ENCODE results near the gene NSD1.
A peak's percentile ranks its signal among the peaks of the same experiment; 100 is the strongest.

NSD1 gene

GRCh38 chr5:177309351-177310191 lies 176.0 kb downstream of the NSD1 start:
- Mint-ChIP-seq H3K27ac (no peak overlapping the region), H3K36me3 (peaks cover 11 to 32% of the 10 kb centered on the region in 2 donors), H3K9me3 (no peaks in the 10 kb centered on the region), H3K4me3 (peak overlapping the region in 1 of 2 donors; percentile 39), H3K27me3 (peaks cover 0 to 4% of the 10 kb centered on the region in 2 donors), H3K4me1 (peaks cover 38 to 61% of the 10 kb centered on the region in 2 donors)
- ATAC-seq (replicated peaks) (peak; percentile 33), DNase-seq (peak; percentile 56)

- Mint-ChIP-seq H3K27me3 (peaks cover 0 to 4% of the 10 kb centered on the region in 2 donors), H3K36me3 (peaks cover 11 to 25% of the 10 kb centered on the region in 2 donors), H3K4me3 (peak overlapping the region in 1 of 2 donors; percentile 91), H3K27ac (peak overlapping the region; percentile 72), H3K4me1 (peaks cover 33 to 54% of the 10 kb centered on the region in 2 donors), H3K9me3 (no peaks in the 10 kb centered on the region)
- DNase-seq: no peak
- no peak for ATAC-seq (replicated peaks)
These were observed 176.8 kb downstream of the NSD1 start for GRCh38 chr5:177310332-177310731.

DNA sequence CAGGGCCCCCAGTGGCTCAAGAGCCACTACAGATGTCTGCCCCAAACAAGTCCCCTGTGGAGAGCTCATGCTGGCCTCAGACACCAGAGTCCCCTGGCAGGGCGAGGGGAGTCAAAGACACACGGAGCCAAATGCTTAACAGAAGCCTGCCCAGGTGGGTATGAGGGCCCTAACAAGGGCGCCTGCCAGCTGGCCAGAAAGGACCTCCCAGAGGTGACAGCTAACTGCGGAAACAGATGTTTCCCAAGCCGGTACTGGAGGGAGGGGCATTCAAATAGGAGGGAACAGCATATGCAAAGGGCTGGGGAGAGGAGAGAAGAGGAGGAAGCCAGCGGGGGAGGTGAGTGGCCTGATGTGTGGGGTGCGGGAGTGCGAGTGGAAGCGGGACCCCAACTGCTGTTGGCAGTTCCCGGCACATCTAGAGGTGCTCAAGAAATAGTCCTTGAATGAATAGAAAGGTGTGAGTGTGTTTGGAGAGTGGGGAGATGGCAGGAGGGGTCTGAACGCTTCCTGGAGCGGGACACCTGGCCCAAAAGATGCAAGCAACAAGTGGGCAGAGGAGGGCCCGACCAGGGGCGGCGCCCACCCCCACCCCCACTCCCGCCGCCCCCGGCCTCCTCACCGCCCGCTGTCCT lies 177.3 kb downstream of the NSD1 start:
- Mint-ChIP-seq H3K9me3 (no peaks in the 10 kb centered on the region), H3K27me3 (peaks cover 0 to 4% of the 10 kb centered on the region in 2 donors), H3K4me1 (peaks cover 30 to 49% of the 10 kb centered on the region in 2 donors), H3K4me3 (peak overlapping the region; percentile 82 to 91), H3K36me3 (peaks cover 10 to 19% of the 10 kb centered on the region in 2 donors), H3K27ac (peak overlapping the region; percentile 72)
- no peak for DNase-seq
- ATAC-seq (replicated peaks): no peak

DNA sequence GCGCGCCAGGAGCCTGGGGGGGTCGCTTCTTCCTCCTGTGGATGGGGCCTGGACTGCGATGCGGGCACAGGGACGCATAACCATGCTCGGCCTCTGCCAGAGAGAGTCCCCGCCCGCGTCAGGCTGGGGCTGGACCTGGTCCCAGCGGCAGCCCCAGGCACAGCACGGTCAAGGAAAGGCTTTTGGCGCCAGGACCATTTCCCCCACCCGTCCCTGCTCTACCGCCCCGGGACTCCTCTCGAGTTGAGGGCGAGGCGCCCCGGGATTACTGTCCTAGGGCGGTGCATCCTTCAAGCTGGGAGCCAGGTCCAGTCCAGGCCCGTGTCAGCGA lies 177.8 kb downstream of the NSD1 start:
- H3K27me3 Mint-ChIP-seq: peaks cover 0 to 4% of the 10 kb centered on the region in 2 donors
- H3K4me3 Mint-ChIP-seq: peak overlapping the region; percentile 88 to 91
- H3K4me1 Mint-ChIP-seq: peaks cover 26 to 44% of the 10 kb centered on the region in 2 donors
- no peaks in the 10 kb centered on the region for H3K9me3 Mint-ChIP-seq
- ATAC-seq (replicated peaks) (peak; percentile 0 to 3), DNase-seq (no peak)
- peaks cover 7 to 14% of the 10 kb centered on the region in 2 donors for H3K36me3 Mint-ChIP-seq
- peak overlapping the region; percentile 62 for H3K27ac Mint-ChIP-seq

DNA sequence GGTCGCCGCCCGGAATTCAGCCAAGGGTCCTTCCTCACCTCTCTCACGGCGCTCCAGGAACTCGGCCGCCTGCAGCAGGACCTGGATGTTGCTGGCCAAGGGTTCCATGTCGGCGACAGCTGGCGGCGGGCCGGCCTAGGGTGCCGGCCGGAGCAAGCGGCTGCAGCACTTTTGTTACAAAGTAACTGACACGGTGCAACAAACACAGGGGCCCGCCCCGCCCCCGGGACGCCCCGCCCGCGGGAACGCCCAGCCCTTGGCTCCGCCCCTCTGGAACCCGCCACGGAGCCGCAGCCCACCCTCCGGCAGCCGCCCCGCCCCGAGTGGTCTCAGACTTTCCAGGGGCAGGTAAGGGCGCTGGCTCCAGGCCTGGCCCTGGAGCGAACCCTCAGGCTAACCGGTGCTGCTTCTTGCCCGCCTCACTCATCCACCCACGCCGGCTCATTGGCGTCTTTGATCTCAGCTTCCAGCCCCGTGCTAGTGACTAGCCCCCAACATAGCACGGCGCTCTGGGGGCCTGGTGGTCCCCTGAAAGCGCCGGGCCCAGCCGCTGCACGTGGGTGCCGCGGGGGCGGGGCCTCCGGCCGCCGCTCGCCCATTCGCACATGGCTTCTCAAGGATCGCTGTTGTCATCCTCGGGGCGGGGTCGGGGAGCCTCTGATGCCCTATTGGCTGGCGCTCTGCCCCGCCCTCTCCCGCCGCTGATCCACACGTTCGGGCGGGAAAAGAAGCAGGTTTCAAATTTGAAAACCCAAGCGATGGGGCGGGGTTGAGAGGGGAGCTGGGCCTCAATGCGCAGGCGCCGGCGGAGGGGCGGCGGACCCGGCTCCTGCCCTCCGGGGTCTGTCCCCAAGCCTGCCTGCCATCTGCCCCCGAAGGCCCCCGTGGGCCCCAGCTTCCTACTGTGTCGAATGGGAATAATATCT lies 178.4 kb downstream of the NSD1 start, which contains the start of gene MXD3:
Gene MXD3, minus strand, starts transcription at position 176 of the 926 bp plus-strand sequence. Its CDS starts 68 bp downstream, at position 108.
- no peaks in the 10 kb centered on the region for H3K9me3 Mint-ChIP-seq
- ATAC-seq (replicated peaks): peak; percentile 88 to 90
- H3K27ac Mint-ChIP-seq: peak within 1 kb of the TSS; percentile 95
- H3K4me1 Mint-ChIP-seq: peaks cover 21 to 38% of the 10 kb centered on the region in 2 donors
- peak; percentile 92 for DNase-seq
- H3K4me3 Mint-ChIP-seq: peak within 1 kb of the TSS; percentile 88 to 91
- peaks cover 4 to 8% of the 10 kb centered on the region in 2 donors for H3K36me3 Mint-ChIP-seq
- peaks cover 0 to 4% of the 10 kb centered on the region in 2 donors for H3K27me3 Mint-ChIP-seq

DNA sequence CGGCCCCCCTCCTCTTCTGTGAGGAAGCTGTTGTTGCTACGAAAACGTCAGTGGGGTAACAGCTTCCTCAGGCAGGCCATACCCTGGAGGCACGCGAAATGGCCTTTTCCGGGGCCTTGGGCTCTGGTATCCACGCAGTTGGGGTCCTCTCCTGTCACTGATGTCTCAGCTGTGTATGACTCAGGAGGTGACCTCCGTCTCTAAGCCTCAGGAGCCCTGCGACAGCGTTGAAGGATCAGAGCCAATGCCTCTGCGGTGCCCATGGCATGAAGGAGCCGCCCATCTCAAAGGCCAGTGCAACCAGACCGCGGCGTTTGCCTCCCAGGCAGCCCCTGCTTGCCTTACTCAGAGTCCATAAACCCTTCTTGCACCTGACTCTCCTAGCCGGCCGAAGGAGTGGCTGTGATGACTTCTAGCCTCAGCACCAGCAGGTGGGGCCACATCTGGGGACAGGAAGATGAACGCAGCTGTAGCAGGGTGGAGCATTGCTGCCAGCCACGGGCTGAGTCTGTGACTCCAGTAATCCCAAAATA lies 179.1 kb downstream of the NSD1 start:
- Mint-ChIP-seq H3K9me3 (no peaks in the 10 kb centered on the region), H3K36me3 (peaks cover 1 to 11% of the 10 kb centered on the region in 2 donors), H3K27ac (peak overlapping the region; percentile 81), H3K4me1 (peaks cover 20 to 34% of the 10 kb centered on the region in 2 donors), H3K27me3 (peaks cover 0 to 4% of the 10 kb centered on the region in 2 donors), H3K4me3 (peak overlapping the region; percentile 88 to 91)
- no peak for DNase-seq
- ATAC-seq (replicated peaks): peak; percentile 17 to 26

GRCh38 chr5:177313561-177314259 lies 180.1 kb downstream of the NSD1 start:
- H3K36me3 Mint-ChIP-seq: peaks cover 1 to 10% of the 10 kb centered on the region in 2 donors
- no peak for DNase-seq
- no peak overlapping the region for H3K27ac Mint-ChIP-seq
- no peak overlapping the region for H3K4me3 Mint-ChIP-seq
- no peaks in the 10 kb centered on the region for H3K9me3 Mint-ChIP-seq
- H3K27me3 Mint-ChIP-seq: peaks cover 0 to 4% of the 10 kb centered on the region in 2 donors
- no peak for ATAC-seq (replicated peaks)
- peaks cover 24 to 41% of the 10 kb centered on the region in 2 donors for H3K4me1 Mint-ChIP-seq

DNA sequence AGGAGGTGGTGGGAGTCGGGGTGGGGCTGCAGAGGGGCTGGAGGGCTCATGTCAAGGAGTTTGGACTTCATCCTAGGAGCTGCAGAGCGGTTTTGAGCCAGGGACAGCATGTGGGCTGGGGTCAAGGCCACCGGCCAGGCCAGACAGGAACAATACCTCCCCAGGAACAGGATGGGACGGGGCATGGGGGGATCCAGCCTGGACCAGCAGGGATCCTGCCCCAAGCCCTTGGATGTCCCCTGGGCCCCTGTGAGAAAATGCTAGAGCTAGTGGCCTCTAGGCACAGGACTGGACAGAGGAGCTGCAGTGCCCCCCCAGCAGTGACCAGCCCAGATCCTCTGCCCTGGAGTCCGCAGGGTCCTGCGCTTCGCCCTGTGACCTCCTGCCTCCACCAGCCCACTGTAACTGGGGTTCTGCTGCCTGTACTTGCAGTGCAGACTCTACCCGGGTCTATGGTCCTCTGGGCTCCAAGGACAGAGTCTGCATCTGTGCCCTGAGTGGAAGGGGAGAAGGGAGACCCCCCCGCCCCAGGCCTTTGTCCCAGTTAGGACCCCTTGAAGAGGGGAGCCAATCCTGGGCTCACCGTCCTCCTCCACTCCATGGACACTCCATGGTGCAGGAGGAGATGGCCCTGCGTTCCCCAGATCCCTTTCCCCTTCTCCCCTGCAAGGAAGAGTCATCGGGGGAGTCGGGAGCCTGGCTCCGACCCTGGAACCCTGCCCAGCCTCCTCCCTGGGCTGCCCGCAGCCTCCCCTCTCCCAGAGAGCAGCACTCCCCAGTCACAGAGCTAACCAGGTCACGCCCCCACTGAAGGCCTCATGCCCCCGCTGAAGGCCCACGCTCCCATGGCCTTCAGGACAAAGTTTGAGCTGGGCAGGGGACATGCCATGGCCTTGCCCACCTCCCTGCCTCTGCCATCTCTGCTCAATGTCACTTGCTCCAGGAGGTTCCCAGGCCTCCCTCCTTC lies 181.1 kb downstream of the NSD1 start:
- ATAC-seq (replicated peaks) (no peak), DNase-seq (no peak)
- H3K27me3 Mint-ChIP-seq: peaks cover 0 to 4% of the 10 kb centered on the region in 2 donors

GRCh38 chr5:177315411-177315810 lies 181.8 kb downstream of the NSD1 start:
- H3K4me3 Mint-ChIP-seq: no peak overlapping the region
- no peak for ATAC-seq (replicated peaks)
- H3K9me3 Mint-ChIP-seq: no peaks in the 10 kb centered on the region
- H3K36me3 Mint-ChIP-seq: peaks cover 6 to 15% of the 10 kb centered on the region in 2 donors
- H3K27ac Mint-ChIP-seq: no peak overlapping the region
- no peak for DNase-seq
- H3K27me3 Mint-ChIP-seq: peaks cover 0 to 4% of the 10 kb centered on the region in 2 donors
- H3K4me1 Mint-ChIP-seq: peaks cover 22 to 33% of the 10 kb centered on the region in 2 donors

More for the DNA sequence above, 181.1 kb downstream of the NSD1 start:
- Mint-ChIP-seq H3K4me3 (no peak overlapping the region), H3K9me3 (no peaks in the 10 kb centered on the region), H3K27ac (no peak overlapping the region), H3K4me1 (peaks cover 22 to 39% of the 10 kb centered on the region in 2 donors), H3K36me3 (peaks cover 4 to 12% of the 10 kb centered on the region in 2 donors)

- H3K27ac Mint-ChIP-seq: no peak overlapping the region
- H3K4me1 Mint-ChIP-seq: peaks cover 21 to 31% of the 10 kb centered on the region in 2 donors
- ATAC-seq (replicated peaks) (no peak), DNase-seq (no peak)
- no peaks in the 10 kb centered on the region for H3K9me3 Mint-ChIP-seq
- peaks cover 9 to 15% of the 10 kb centered on the region in 2 donors for H3K36me3 Mint-ChIP-seq
- H3K27me3 Mint-ChIP-seq: peaks cover 0 to under 1% of the 10 kb centered on the region in 2 donors
- H3K4me3 Mint-ChIP-seq: no peak overlapping the region
These were observed 182.4 kb downstream of the NSD1 start for GRCh38 chr5:177316005-177316404.

- Mint-ChIP-seq H3K27ac (no peak overlapping the region), H3K9me3 (no peaks in the 10 kb centered on the region), H3K27me3 (no peaks in the 10 kb centered on the region), H3K4me1 (peaks cover 16 to 23% of the 10 kb centered on the region in 2 donors), H3K36me3 (peaks cover 13 to 21% of the 10 kb centered on the region in 2 donors), H3K4me3 (no peak overlapping the region)
- ATAC-seq (replicated peaks) (peak; percentile 59 to 64), DNase-seq (no peak)
These were observed 184.4 kb downstream of the NSD1 start for GRCh38 chr5:177317959-177318377.

GRCh38 chr5:177319913-177320588 lies 186.5 kb downstream of the NSD1 start:
- H3K36me3 Mint-ChIP-seq: peaks cover 18 to 24% of the 10 kb centered on the region in 2 donors
- H3K27ac Mint-ChIP-seq: no peak overlapping the region
- no peak for DNase-seq
- no peak overlapping the region for H3K4me3 Mint-ChIP-seq
- H3K9me3 Mint-ChIP-seq: no peaks in the 10 kb centered on the region
- H3K4me1 Mint-ChIP-seq: peaks cover 17 to 26% of the 10 kb centered on the region in 2 donors
- no peaks in the 10 kb centered on the region for H3K27me3 Mint-ChIP-seq
- peak; percentile 34 to 56 for ATAC-seq (replicated peaks)

Measured in stimulated activated naive B cell treated with anti-CD40 and anti-IgM and Interleukin-4, amounts not matched to agents 10 μg/mL and 1 μg/mL and 100 μg/mL, for 72 hours (primary cell).